HG03280 (cell line): ENCODE results near the gene MRPL22.
"Not testable (repeated sequence)": the region's sequence is repeated elsewhere in the genome, so short reads cannot be mapped to it uniquely, and the experiment has no call there.

Experiments
- ATAC-seq: cut with Tn5 transposase; IDR thresholded peaks from one replicate; pipeline ENCODE4 v1.9.1; 2021; ENCODE audit warnings: mild to moderate bottlenecking, moderate library complexity; ENCODE audit not compliant: unreplicated experiment

The MRPL22 gene

DNA sequence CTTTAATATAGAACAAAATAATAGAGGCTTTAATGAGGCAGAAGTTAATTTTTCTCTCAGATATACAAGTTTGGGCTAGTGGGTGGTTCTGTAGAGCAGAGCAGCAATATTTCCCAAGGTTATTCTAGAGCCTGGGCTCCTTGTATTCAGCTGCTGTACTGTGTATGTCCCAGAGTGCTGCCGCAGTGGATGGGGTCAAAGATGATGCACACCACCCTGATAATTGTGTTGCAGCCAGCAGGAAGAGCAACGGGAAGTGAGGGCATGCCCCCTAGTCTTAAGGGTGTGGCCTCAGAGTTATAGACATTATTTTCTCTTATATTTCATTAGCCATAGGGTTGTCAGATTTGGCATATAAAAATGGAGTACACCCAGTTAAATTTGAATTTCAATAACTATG, 48.8 kb downstream of the MRPL22 start:
- no peak for ATAC-seq

DNA sequence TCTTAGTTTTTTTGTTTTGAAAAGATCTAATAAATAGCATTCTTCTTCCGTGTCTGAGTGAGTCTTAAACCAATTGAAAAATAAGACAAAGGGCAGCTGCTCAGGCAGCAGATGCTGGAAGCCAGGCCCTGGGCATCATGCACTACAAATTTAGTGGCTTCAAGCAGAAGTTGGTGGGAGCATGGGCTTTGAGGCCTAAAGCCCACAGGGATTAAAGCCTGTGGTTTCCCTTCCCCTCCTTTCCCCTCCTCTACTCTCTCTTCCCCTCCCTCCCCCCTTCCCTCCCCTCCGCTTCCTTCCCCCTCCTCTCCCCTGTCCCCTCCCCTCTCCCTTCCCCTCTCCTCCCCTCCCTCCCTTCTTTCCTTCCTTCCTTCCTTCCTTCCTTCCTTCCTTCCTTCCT, 52.6 kb downstream of the MRPL22 start:
- ATAC-seq, result no peak

- ATAC-seq, result no peak
Measured at GRCh38 chr5:154995679-154996078, 54.8 kb downstream of the MRPL22 start.

- no peak for ATAC-seq
Measured at GRCh38 chr5:154997746-154998145, 56.9 kb downstream of the MRPL22 start.

DNA sequence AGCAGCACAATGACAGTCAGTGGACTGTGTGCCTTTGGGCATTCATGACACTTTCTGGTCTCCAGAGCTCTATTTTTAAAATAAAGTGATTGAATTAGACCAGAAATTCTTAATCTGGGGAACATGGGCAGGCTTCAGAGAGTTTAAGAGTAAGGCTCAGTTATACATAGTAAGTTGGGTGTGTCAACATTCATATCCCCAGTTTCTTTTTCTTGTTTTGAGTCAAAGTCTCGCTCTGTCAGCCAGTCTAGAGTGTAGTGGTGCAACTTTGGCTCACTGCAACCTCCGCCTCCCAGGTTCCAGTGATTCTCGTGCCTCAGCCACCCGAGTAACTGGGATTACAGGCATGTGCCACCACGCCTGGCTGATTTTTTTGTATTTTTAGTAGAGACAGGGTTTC, 59.0 kb downstream of the MRPL22 start:
- ATAC-seq, result no peak

DNA sequence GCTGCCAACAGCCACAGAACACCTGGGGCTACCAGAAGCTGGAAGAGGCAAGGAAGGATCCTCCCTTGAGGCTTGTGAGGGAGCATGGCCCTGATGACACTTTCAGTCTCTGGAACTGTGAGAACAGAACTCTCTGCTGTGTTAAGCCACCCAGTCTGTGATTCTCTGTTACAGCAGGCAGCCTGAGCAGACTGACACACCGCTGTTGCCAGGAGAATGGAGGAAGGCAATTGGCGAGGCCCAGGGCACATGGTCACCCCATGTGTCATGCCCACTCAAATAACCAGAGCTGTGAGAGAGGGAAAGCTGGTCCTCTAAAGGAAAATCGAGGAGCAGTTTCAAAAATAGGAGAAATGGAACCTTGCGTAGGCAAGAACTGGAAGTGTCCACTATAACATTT, 60.6 kb downstream of the MRPL22 start:
- no peak for ATAC-seq

- not testable (repeated sequence) for ATAC-seq
Measured at GRCh38 chr5:155002722-155003121, 61.8 kb downstream of the MRPL22 start.

DNA sequence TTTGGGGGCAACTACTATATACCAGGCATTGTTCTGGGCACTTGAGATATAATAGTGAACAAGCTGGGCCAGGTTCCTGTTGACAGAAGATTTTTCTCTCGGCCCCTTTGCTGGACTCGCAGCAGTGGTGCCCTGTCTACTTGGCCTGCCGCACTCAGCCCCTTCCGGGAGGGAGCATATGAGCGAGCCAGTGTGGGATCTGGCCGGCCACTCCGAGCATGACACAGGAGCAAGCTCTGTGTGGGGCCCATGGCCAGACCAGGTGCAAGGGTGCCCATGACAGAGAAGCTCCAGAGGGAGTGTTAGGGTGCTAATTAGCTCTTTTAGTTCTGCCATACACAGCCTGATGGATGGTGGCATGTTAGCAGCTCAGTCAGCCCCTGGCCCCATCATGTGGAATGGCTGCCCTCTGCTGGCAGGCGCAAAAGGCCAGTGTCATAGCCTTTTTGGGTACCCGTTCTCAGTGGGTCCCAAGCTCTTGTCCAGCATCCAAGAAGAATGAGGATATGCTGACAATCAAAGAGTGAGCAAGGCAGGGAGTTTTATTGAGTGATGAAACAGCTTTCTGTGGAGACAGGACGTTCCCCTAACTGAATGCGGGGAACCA, 63.4 kb downstream of the MRPL22 start:
- ATAC-seq, result no peak

- not testable (repeated sequence) for ATAC-seq
Measured at GRCh38 chr5:155006265-155006664, 65.4 kb downstream of the MRPL22 start.

GRCh38 chr5:155008669-155009068, 67.8 kb downstream of the MRPL22 start:
- no peak for ATAC-seq

GRCh38 chr5:155010881-155011280, 70.0 kb downstream of the MRPL22 start:
- no peak for ATAC-seq

- no peak for ATAC-seq
Measured at GRCh38 chr5:155013526-155013925, 72.7 kb downstream of the MRPL22 start, which contains the start of gene KIF4B. Gene KIF4B, plus strand, starts transcription at chr5:155013755. Its CDS starts 105 bp downstream, at chr5:155013860.

GRCh38 chr5:155015239-155015638, 74.4 kb downstream of the MRPL22 start:
- ATAC-seq, result no peak

DNA sequence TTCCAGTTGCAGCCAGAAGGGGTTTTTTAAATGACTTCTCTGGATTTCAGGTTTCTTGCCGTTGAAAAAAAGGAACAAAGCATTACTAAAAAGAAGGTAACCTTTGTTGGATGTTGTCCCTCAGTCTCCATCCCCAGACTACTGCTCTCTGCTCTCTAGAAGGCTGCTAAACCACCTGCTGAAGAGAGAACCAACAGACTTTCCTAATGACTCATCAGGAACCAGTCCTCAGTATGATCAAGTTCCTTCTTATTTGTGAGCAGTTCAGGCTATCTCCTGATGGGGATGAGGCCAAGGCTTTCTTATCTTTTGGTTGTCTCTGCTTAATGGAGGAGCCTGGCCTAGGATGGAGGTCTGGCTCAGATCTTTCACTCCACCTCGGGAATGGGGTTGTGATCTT, 76.7 kb downstream of the MRPL22 start:
- peak; percentile 94 for ATAC-seq
